Neuronal stem cell (in vitro differentiated cells): ENCODE data around the gene PRICKLE4.

Source experiments
- DNase-seq: peaks from one replicate; pipeline ENCODE4 v3.0.0-alpha.2; 2013; ENCODE audit warnings: low spot score
- H2AFZ ChIP-seq: one replicate; pipeline ENCODE4 v1.6.1; 2013; ENCODE audit warnings: mild to moderate bottlenecking, low read length, inconsistent platforms
- H2AK5ac ChIP-seq: 2 replicates; pipeline ENCODE4 v1.6.1; 2013; ENCODE audit warnings: low read depth, mild to moderate bottlenecking, inconsistent platforms, low read length, moderate library complexity, mixed read lengths
- H2BK120ac ChIP-seq: 2 replicates; pipeline ENCODE4 v1.6.1; 2013; ENCODE audit warnings: low read depth, mild to moderate bottlenecking, inconsistent platforms, low read length, moderate library complexity, mixed read lengths
- H2BK12ac ChIP-seq: one replicate; pipeline ENCODE4 v1.6.1; 2013; ENCODE audit warnings: low read length, inconsistent platforms
- H2BK15ac ChIP-seq: 2 replicates; pipeline ENCODE4 v1.6.1; 2013; ENCODE audit warnings: mild to moderate bottlenecking, low read length, inconsistent platforms, mixed read lengths
- H2BK5ac ChIP-seq: one replicate; pipeline ENCODE4 v1.6.1; 2013; ENCODE audit warnings: inconsistent platforms, mild to moderate bottlenecking, low read length, moderate library complexity
- H3K14ac ChIP-seq: one replicate; pipeline ENCODE4 v1.6.1; 2013; ENCODE audit warnings: low read length, inconsistent platforms
- H3K18ac ChIP-seq: 2 replicates; pipeline ENCODE4 v1.6.1; 2013; ENCODE audit warnings: low read length, inconsistent platforms
- H3K23ac ChIP-seq: 2 replicates; pipeline ENCODE4 v1.6.1; 2013; ENCODE audit warnings: low read depth, mild to moderate bottlenecking, mixed read lengths, low read length, inconsistent platforms; ENCODE audit not compliant: poor library complexity
- H3K27ac ChIP-seq: replicated peaks from 3 replicates; pipeline ENCODE4 v1.5.1; 2013; ENCODE audit warnings: low read length, inconsistent platforms
- H3K27me3 ChIP-seq, 3 experiments: 2 replicates each; pipeline ENCODE4 v1.6.1; 2013; ENCODE audit warnings: low read length in 3 of 3, mild to moderate bottlenecking in 2 of 3, inconsistent platforms in 1 of 3, low read depth in 1 of 3, mixed read lengths in 1 of 3, moderate library complexity in 1 of 3; ENCODE audit not compliant: control insufficient read depth in 3 of 3, insufficient read depth in 3 of 3
- H3K36me3 ChIP-seq, 2 donors: replicated peaks in 1 of 2; 2 replicates each; pipeline ENCODE4 v1.6.1; 2013; ENCODE audit warnings: low read length in 2 of 2; ENCODE audit not compliant: control insufficient read depth in 2 of 2, insufficient read depth in 2 of 2
- H3K4ac ChIP-seq: 2 replicates; pipeline ENCODE4 v1.6.1; 2013; ENCODE audit warnings: inconsistent platforms, mild to moderate bottlenecking, low read length, moderate library complexity
- H3K4me1 ChIP-seq, 2 donors: 1 replicate in 1 of 2; 2 replicates in 1 of 2; pipeline ENCODE4 v1.6.1; 2013; ENCODE audit warnings: low read length in 2 of 2, low read depth in 1 of 2; ENCODE audit not compliant: control insufficient read depth in 2 of 2, insufficient read depth in 1 of 2
- H3K4me2 ChIP-seq: one replicate; pipeline ENCODE4 v1.6.1; 2013; ENCODE audit warnings: mild to moderate bottlenecking, low read length, inconsistent platforms; ENCODE audit not compliant: insufficient read depth, poor library complexity, severe bottlenecking
- H3K4me3 ChIP-seq, 2 donors: 2 replicates each; pipeline ENCODE4 v1.5.1; 2013; ENCODE audit warnings: low read length in 2 of 2, mild to moderate bottlenecking in 2 of 2, inconsistent platforms in 1 of 2, moderate library complexity in 1 of 2
- H3K79me1 ChIP-seq: one replicate; pipeline ENCODE4 v1.6.1; 2013; ENCODE audit warnings: low read depth, mild to moderate bottlenecking, inconsistent platforms, low read length, moderate library complexity
- H3K9ac ChIP-seq: one replicate; pipeline ENCODE4 v1.6.1; 2013; ENCODE audit warnings: mild to moderate bottlenecking, low read depth, low read length, inconsistent platforms; ENCODE audit not compliant: poor library complexity
- H3K9me3 ChIP-seq, 2 donors: replicated peaks in 1 of 2; 2 replicates each; pipeline versions ENCODE3 to v1.6.1; 2013; ENCODE audit warnings: low read length in 2 of 2, mild to moderate bottlenecking in 2 of 2, inconsistent platforms in 1 of 2, low read depth in 1 of 2, mixed read lengths in 1 of 2, moderate library complexity in 1 of 2; ENCODE audit not compliant: control insufficient read depth in 2 of 2, insufficient read depth in 1 of 2
- H4K8ac ChIP-seq: one replicate; pipeline ENCODE4 v1.6.1; 2013; ENCODE audit warnings: low read depth, mild to moderate bottlenecking, inconsistent platforms, low read length, moderate library complexity
- H4K91ac ChIP-seq: one replicate; pipeline ENCODE4 v1.6.1; 2013; ENCODE audit warnings: low read length, low read depth, mild to moderate bottlenecking, inconsistent platforms; ENCODE audit not compliant: poor library complexity
- WGBS, 2 donors: extraction: QIAGEN DNeasy Blood & Tissue Kit; methylation state at CpG; one replicate each; pipeline ENCODE4 v1.1.7; 2013; ENCODE audit warnings: missing lambda C conversion rate in 2 of 2, mixed read lengths in 1 of 2; ENCODE audit not compliant: insufficient read length in 2 of 2, insufficient replicate concordance in 1 of 2; ENCODE audit errors: extremely low coverage in 2 of 2; 5-methylcytosine and 5-hydroxymethylcytosine counted together

PRICKLE4 gene

GRCh38 chr6:41787219-41787917, 6.8 kb downstream of the PRICKLE4 start, which contains the start of gene TOMM6:
TOMM6 (plus strand) TSS chr6:41787694; CDS start chr6:41787698, 4 bp downstream.
- Histone ChIP-seq H4K8ac (no peak within 1 kb of the TSS), H3K9ac (peak within 1 kb of the TSS; percentile 93), H2BK15ac (no peak within 1 kb of the TSS), H3K4me2 (peak within 1 kb of the TSS; percentile 90), H4K91ac (peak within 1 kb of the TSS; percentile 35), H2BK120ac (no peak within 1 kb of the TSS), H3K27me3 (no peaks in the 10 kb centered on the region), H3K23ac (peak within 1 kb of the TSS; percentile 81), H3K4me1 (peaks cover 2 to 5% of the 10 kb centered on the region in 2 donors), H3K9me3 (no peaks in the 10 kb centered on the region), H2BK5ac (peak within 1 kb of the TSS; percentile 56), H2AK5ac (peak within 1 kb of the TSS; percentile 77), H3K27ac (peak within 1 kb of the TSS; percentile 66), H2AFZ (peak within 1 kb of the TSS; percentile 93), H3K4me3 (peak within 1 kb of the TSS; percentile 77 to 98), H3K4ac (no peak within 1 kb of the TSS), H3K18ac (peak within 1 kb of the TSS; percentile 97), H3K14ac (peak within 1 kb of the TSS; percentile 86), H3K79me1 (no peaks in the 10 kb centered on the region), H2BK12ac (no peak within 1 kb of the TSS), H3K36me3 (peaks cover 14 to 36% of the 10 kb centered on the region in 2 donors)
- no CpG with 5 or more reads among the region's 55 CpGs for WGBS, 2 donors
- peak; percentile 95 for DNase-seq

GRCh38 chr6:41789390-41789724, 8.8 kb downstream of the PRICKLE4 start:
- Histone ChIP-seq H3K27me3 (no peaks in the 10 kb centered on the region), H2AK5ac (no peak overlapping the region), H3K79me1 (no peaks in the 10 kb centered on the region), H4K8ac (no peak overlapping the region), H3K4me1 (peaks cover 2 to 5% of the 10 kb centered on the region in 2 donors), H3K4me2 (no peak overlapping the region), H4K91ac (no peak overlapping the region), H2BK120ac (no peak overlapping the region), H3K9me3 (no peaks in the 10 kb centered on the region), H3K18ac (no peak overlapping the region), H2BK15ac (no peak overlapping the region), H3K14ac (no peak overlapping the region), H2BK5ac (no peak overlapping the region), H3K4ac (no peak overlapping the region), H3K9ac (no peak overlapping the region), H3K36me3 (peaks cover 14 to 53% of the 10 kb centered on the region in 2 donors), H2AFZ (no peak overlapping the region), H2BK12ac (no peak overlapping the region), H3K27ac (no peak overlapping the region), H3K4me3 (no peak overlapping the region), H3K23ac (no peak overlapping the region)
- DNase-seq = no peak
- no CpG with 5 or more reads among the region's 3 CpGs for WGBS, 2 donors

- no peak overlapping the region for H4K91ac ChIP-seq
- no peak overlapping the region for H3K27ac ChIP-seq
- no peak overlapping the region for H2AFZ ChIP-seq
- no peak overlapping the region for H3K4me2 ChIP-seq
- no peak overlapping the region for H3K14ac ChIP-seq
- H2BK12ac ChIP-seq = no peak overlapping the region
- no peaks in the 10 kb centered on the region for H3K79me1 ChIP-seq
- WGBS, 2 donors = no CpG with 5 or more reads among the region's 1 CpG
- H3K36me3 ChIP-seq = peaks cover 17 to 59% of the 10 kb centered on the region in 2 donors
- H3K27me3 ChIP-seq = no peaks in the 10 kb centered on the region
- no peak overlapping the region for H3K18ac ChIP-seq
- no peak overlapping the region for H2AK5ac ChIP-seq
- no peak overlapping the region for H4K8ac ChIP-seq
- no peak overlapping the region for H3K4me3 ChIP-seq
- no peak overlapping the region for H2BK120ac ChIP-seq
- H3K9me3 ChIP-seq = no peaks in the 10 kb centered on the region
- no peak overlapping the region for H3K9ac ChIP-seq
- H2BK15ac ChIP-seq = no peak overlapping the region
- H2BK5ac ChIP-seq = no peak overlapping the region
- peaks cover 2 to 5% of the 10 kb centered on the region in 2 donors for H3K4me1 ChIP-seq
- H3K4ac ChIP-seq = no peak overlapping the region
- H3K23ac ChIP-seq = no peak overlapping the region
- no peak for DNase-seq
Observed at GRCh38 chr6:41790045-41790444, 9.5 kb downstream of the PRICKLE4 start.

- Histone ChIP-seq H3K27me3 (no peaks in the 10 kb centered on the region), H3K9me3 (no peaks in the 10 kb centered on the region), H3K27ac (no peak overlapping the region), H3K4ac (no peak overlapping the region), H3K18ac (no peak overlapping the region), H3K4me3 (no peak overlapping the region), H3K4me2 (no peak overlapping the region), H3K23ac (no peak overlapping the region), H4K8ac (no peak overlapping the region), H2BK12ac (no peak overlapping the region), H2BK120ac (no peak overlapping the region), H2AFZ (no peak overlapping the region), H3K9ac (no peak overlapping the region), H3K36me3 (peaks cover 22 to 72% of the 10 kb centered on the region in 2 donors), H4K91ac (no peak overlapping the region), H2BK5ac (no peak overlapping the region), H3K79me1 (no peaks in the 10 kb centered on the region), H2BK15ac (no peak overlapping the region), H3K4me1 (no peaks in the 10 kb centered on the region), H2AK5ac (no peak overlapping the region), H3K14ac (no peak overlapping the region)
- no CpG with 5 or more reads among the region's 1 CpG for WGBS, 2 donors
- DNase-seq = no peak
Observed at GRCh38 chr6:41791305-41791704, 10.7 kb downstream of the PRICKLE4 start.
